Hepatocyte (in vitro differentiated cells): ENCODE results near the gene TRAPPC1. TPM values are rescaled to one million over a fixed set of nuclear protein-coding genes. Genes with fewer than 3 reads are reported as not detected.
A peak's percentile ranks its signal among the peaks of the same experiment; 100 is the strongest.
"Not testable (repeated sequence)": the region's sequence is repeated elsewhere in the genome, so short reads cannot be mapped to it uniquely, and the experiment has no call there.

Experiments used
- DNase-seq: peaks from one replicate; pipeline ENCODE4 v3.0.0-alpha.2; 2016; ENCODE audit warnings: low spot score
- H2AFZ ChIP-seq: fragments of 200-600 bp; sonication (generic); 2 replicates; pipeline ENCODE4 v1.6.0; 2016; ENCODE audit warnings: antibody characterized with exemption, mild to moderate bottlenecking
- H3K27ac ChIP-seq: fragments of 200-600 bp; sonication (generic); 2 replicates; pipeline ENCODE4 v1.5.1; 2016; ENCODE audit warnings: mild to moderate bottlenecking
- H3K27me3 ChIP-seq: fragments of 200-600 bp; sonication (generic); 2 replicates; pipeline ENCODE4 v1.6.1; 2016
- H3K36me3 ChIP-seq: fragments of 200-600 bp; sonication (generic); replicated peaks from 2 replicates; pipeline ENCODE4 v1.5.1; 2016; ENCODE audit warnings: low read depth; ENCODE audit not compliant: insufficient read depth
- H3K4me1 ChIP-seq: fragments of 200-600 bp; sonication (generic); 2 replicates; pipeline ENCODE4 v1.5.1; 2016; ENCODE audit warnings: mild to moderate bottlenecking, moderate library complexity; ENCODE audit not compliant: insufficient read depth
- H3K4me2 ChIP-seq: fragments of 200-600 bp; sonication (generic); 2 replicates; pipeline ENCODE4 v1.6.0; 2016
- H3K4me3 ChIP-seq: fragments of 200-600 bp; sonication (generic); 2 replicates; pipeline ENCODE4 v1.5.1; 2016; ENCODE audit warnings: mild to moderate bottlenecking
- H3K79me2 ChIP-seq: fragments of 200-600 bp; sonication (generic); 2 replicates; pipeline ENCODE4 v1.6.0; 2017; ENCODE audit warnings: mild to moderate bottlenecking
- H3K9me2 ChIP-seq: fragments of 200-600 bp; sonication (generic); replicated peaks from 2 replicates; pipeline ENCODE4 v1.6.0; 2017; ENCODE audit warnings: mild to moderate bottlenecking; ENCODE audit not compliant: insufficient read depth
- H3K9me3 ChIP-seq: fragments of 200-600 bp; sonication (generic); 2 replicates; pipeline ENCODE4 v1.5.1; 2016; ENCODE audit warnings: low read depth, mild to moderate bottlenecking
- H4K20me1 ChIP-seq: fragments of 200-600 bp; sonication (generic); 2 replicates; pipeline ENCODE4 v1.6.0; 2016; ENCODE audit warnings: mild to moderate bottlenecking; ENCODE audit not compliant: insufficient read depth, poor library complexity, severe bottlenecking
- CTCF ChIP-seq: fragments of 200-600 bp; sonication (generic); IDR thresholded peaks from 2 replicates; pipeline ENCODE4 v1.5.1; 2016; ENCODE audit warnings: antibody characterized with exemption, mild to moderate bottlenecking; ENCODE audit not compliant: poor library complexity
- EZH2 ChIP-seq: fragments of 200-600 bp; sonication (generic); IDR thresholded peaks from 2 replicates; pipeline ENCODE4 v1.6.1; 2016; ENCODE audit warnings: antibody characterized with exemption, mild to moderate bottlenecking, borderline replicate concordance
- EZH2phosphoT487 ChIP-seq: fragments of 200-600 bp; sonication (generic); IDR thresholded peaks from one replicate; pipeline ENCODE4 v1.6.1; 2018; ENCODE audit warnings: antibody characterized with exemption, mild to moderate bottlenecking, low read depth, moderate library complexity; ENCODE audit not compliant: unreplicated experiment, severe bottlenecking
- WGBS: methylation state at CpG from one replicate; pipeline ENCODE4 v1.1.6; 2016; ENCODE audit warnings: low lambda C conversion rate; ENCODE audit errors: missing lambda C conversion rate; 5-methylcytosine and 5-hydroxymethylcytosine counted together
- polyA plus RNA-seq: library from polyadenylated mRNA; unstranded; fragments of >200 nt; fragmentation: Nextera tagmentation; extraction: Ambion mirVana; gene quantifications from 2 replicates; pipeline ENCODE4 v1.2.1, GENCODE V29; 2016
- total RNA-seq: library from RNA; depleted of rRNA; stranded (reverse); fragments of >200 nt; gene quantifications from 2 replicates; pipeline ENCODE4 v1.2.3, GENCODE V29; 2014

Gene TRAPPC1
- total and polyA plus RNA-seq, 2 experiments from 2014 or later, result 20.7 to 272 TPM

- no peaks in the 10 kb centered on the region for H3K9me2 ChIP-seq
- 75% methylated on average over 11 of the region's 11 CpGs for WGBS
- H3K27me3 ChIP-seq, result no peaks in the 10 kb centered on the region
- DNase-seq, result peak; percentile 77
- H3K4me3 ChIP-seq, result no peak overlapping the region
- H3K36me3 ChIP-seq, result no peaks in the 10 kb centered on the region
- no peaks in the 10 kb centered on the region for H3K79me2 ChIP-seq
- peak overlapping the region; percentile 56 for H3K27ac ChIP-seq
- H3K4me2 ChIP-seq, result no peak overlapping the region
- no peaks in the 10 kb centered on the region for H3K4me1 ChIP-seq
- H2AFZ ChIP-seq, result no peak overlapping the region
- no peaks in the 10 kb centered on the region for H3K9me3 ChIP-seq
- TF ChIP-seq CTCF, result no peak
- no peaks in the 10 kb centered on the region for H4K20me1 ChIP-seq
These were observed 24.7 kb upstream of the TRAPPC1 start for GRCh38 chr17:7956228-7956965.

GRCh38 chr17:7955414-7956227 lies 23.9 kb upstream of the TRAPPC1 start:
- Histone ChIP-seq H3K79me2 (no peaks in the 10 kb centered on the region), H3K4me1 (no peaks in the 10 kb centered on the region), H3K4me2 (no peak overlapping the region), H3K36me3 (no peaks in the 10 kb centered on the region), H3K27ac (peak overlapping the region; percentile 56), H2AFZ (no peak overlapping the region), H3K9me2 (no peaks in the 10 kb centered on the region), H4K20me1 (no peaks in the 10 kb centered on the region), H3K4me3 (no peak overlapping the region), H3K27me3 (no peaks in the 10 kb centered on the region), H3K9me3 (no peaks in the 10 kb centered on the region)
- peak; percentile 23 for DNase-seq
- WGBS, result 75% methylated on average over 13 of the region's 13 CpGs
- TF ChIP-seq EZH2 (no peak), CTCF (no peak), EZH2phosphoT487 (no peak)

GRCh38 chr17:7953266-7953665 lies 21.5 kb upstream of the TRAPPC1 start:
- not testable (repeated sequence) for H3K4me1 ChIP-seq, H3K36me3 ChIP-seq, H3K4me3 ChIP-seq, H3K9me3 ChIP-seq, H3K27me3 ChIP-seq, H2AFZ ChIP-seq, DNase-seq, H3K79me2 ChIP-seq, H3K27ac ChIP-seq, H3K4me2 ChIP-seq, H3K9me2 ChIP-seq, H4K20me1 ChIP-seq
- 95% methylated on average over 13 of the region's 13 CpGs for WGBS

GRCh38 chr17:7951143-7951792 lies 19.5 kb upstream of the TRAPPC1 start:
- Histone ChIP-seq H3K9me2 (no peaks in the 10 kb centered on the region), H3K9me3 (no peaks in the 10 kb centered on the region), H2AFZ (no peak overlapping the region), H3K79me2 (no peaks in the 10 kb centered on the region), H4K20me1 (no peaks in the 10 kb centered on the region), H3K36me3 (peaks cover under 1% of the 10 kb centered on the region), H3K4me2 (no peak overlapping the region), H3K27ac (peak overlapping the region; percentile 67), H3K4me1 (no peaks in the 10 kb centered on the region), H3K4me3 (no peak overlapping the region), H3K27me3 (no peaks in the 10 kb centered on the region)
- no peak for DNase-seq
- 77% methylated on average over 5 of the region's 5 CpGs for WGBS
- TF ChIP-seq CTCF (no peak), EZH2phosphoT487 (no peak), EZH2 (no peak)
